RPMI7951 (cell line): ENCODE data around the gene PRIM1. TPM values are rescaled to one million over a fixed set of nuclear protein-coding genes. Genes with fewer than 3 reads are reported as not detected.
"Not testable (repeated sequence)": the region's sequence is repeated elsewhere in the genome, so short reads cannot be mapped to it uniquely, and the experiment has no call there.

Source experiments
- DNase-seq: peaks from one replicate; pipeline ENCODE4 v3.0.0-alpha.2; 2012; ENCODE audit warnings: low read depth
- total RNA-seq: library from RNA; depleted of rRNA; stranded (reverse); fragments of >200 nt; shearing (Covaris generic); gene quantifications from 2 replicates; pipeline ENCODE4 v1.2.3, GENCODE V29; 2014

Gene PRIM1
- total RNA-seq, 1 experiment from 2014 or later: 23.3 TPM

DNA sequence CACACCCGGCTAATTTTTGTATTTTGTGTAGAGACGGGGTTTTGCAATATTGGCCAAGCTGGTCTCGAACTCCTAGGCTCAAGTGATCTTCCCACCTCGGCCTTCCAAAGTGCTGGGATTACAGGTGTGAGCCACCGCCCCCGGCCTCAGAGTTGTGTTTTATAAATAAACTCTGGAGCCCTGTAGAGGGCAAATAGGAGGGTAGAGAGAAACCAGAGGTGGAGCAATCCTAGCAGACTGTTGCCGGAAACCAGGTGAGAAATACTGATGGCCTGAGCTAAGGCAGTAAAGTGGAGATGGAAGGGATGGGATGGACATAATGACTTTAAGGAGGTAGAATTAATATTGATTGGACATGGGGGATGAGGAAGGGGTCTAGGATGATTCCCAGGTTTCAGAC lies 8.3 kb upstream of the PRIM1 start:
- DNase-seq: no peak

DNA sequence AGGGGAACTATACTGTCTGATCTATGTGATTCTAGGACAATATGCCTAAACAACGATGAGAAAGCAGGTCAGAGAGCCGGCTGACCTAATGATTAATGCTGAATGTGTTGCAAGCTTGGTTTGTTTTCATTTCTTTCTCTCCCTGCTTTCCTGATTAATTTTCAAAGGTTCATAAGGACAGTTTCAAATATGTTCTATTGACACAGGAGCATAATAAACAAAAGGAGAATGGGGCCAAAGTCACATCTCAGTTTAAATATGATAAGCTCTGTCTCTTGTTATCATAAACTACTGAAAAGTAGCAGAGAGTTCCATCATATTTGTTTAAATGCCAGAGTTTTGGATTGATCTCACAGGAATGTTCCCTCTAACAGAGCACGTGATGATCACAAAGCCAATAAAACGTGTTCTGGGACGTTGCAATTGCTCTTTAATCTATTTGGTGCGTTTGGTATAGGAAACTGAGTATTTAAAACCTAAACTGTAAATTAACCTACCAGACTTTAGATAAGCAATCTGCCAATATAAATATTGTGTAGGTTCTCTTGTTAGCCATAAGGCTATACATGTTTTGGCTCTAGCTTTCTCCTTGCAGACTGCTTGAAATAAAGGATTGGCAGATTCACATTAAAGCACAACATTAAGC lies 7.3 kb upstream of the PRIM1 start:
- DNase-seq: no peak

GRCh38 chr12:56758728-56759262 lies 6.7 kb upstream of the PRIM1 start:
- no peak for DNase-seq

DNA sequence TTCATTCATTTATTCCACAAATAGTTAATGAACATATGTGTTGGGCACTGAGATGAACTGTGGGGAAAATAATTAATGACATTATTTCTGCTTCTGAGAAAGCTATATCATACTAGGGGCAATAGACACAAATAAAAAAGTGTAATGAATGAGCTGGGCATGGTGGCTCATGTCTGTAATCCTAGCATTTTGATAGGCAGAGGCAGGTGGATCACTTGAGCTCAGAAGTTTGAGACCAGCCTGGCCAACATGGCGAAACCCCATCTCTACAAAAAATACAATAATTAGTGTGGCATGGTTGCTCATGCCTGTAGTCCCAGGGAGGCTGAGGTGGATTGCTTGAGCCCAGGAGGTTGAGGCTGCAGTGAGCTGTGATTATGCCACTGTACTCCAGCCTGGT lies 5.8 kb upstream of the PRIM1 start:
- not testable (repeated sequence) for DNase-seq

DNA sequence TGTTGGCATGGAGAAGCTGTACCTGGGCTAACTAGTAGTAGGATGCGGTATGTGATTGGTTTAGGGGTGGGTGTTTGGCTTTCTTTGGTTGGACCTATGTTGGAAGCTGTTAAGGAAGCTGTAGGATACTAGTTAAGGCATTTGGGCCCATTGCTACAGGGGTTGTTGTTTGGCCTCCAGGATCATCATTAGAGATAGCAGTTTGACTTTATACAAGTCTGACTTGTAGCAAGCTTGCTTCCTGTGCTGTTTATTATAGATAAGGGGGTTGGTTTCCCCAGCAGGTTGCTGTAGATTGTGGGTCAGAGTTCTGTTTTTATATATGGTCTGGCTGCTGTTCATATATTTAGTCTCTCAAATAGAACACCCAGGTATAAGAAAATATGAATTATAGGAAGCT lies 1.4 kb upstream of the PRIM1 start:
- DNase-seq: no peak

DNA sequence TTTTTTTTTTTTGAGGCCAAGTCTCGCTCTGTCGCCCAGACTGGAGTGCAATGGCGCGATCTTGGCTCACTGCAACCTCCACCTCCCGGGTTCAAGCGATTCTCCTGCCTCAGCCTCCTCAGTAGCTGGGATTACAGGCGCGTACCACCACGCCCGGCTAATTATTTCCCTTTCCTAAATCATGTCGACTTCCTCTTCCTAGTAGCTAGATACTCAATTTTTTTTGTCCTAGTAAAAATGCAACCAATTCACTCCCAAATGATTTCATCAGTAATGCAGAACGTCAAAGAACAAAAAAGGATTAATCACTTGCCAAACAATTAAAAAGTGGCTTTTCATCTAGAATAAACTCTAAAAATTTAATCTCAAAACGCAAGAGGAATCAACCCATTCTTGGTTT lies 1.5 kb downstream of the PRIM1 start:
- DNase-seq: not testable (repeated sequence)

- no peak for DNase-seq
These were observed 2.3 kb downstream of the PRIM1 start for GRCh38 chr12:56749853-56750252.

- no peak for DNase-seq
These were observed 2.8 kb downstream of the PRIM1 start for GRCh38 chr12:56749359-56749758.

DNA sequence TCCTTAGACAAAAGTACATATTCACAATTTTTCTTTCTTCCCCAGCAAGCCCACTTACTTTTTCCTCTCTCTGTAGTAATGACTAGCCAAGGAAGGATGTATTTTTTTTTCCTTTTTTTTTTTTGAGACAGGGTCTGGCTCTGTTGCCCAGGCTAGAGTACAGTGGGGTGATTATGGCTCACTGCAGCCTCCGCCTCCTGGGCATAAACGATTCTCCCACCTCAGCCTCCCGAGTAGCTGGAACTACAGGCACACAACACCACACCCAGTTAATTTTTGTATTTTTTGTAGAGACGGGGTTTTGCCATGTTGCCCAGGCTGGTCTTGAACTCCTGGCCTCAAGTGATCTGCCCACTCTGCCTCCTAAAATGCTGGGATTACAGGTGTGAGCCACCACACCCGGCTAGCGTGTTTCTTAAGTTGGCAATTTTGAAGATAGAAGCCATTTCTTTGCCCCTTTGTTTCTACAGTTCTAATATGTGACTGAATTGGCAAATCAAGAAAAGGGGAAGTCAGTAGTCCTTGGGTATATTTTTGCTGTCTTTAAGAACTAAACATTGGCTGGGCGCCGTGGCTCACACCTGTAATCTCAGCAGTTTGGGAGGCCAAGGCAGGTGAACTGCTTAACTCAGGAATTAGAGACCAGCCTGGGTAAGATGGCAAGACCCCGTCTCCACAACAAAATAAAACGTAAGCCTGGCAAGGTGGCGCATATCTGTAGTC lies 23.8 kb downstream of the PRIM1 start:
- no peak for DNase-seq

DNA sequence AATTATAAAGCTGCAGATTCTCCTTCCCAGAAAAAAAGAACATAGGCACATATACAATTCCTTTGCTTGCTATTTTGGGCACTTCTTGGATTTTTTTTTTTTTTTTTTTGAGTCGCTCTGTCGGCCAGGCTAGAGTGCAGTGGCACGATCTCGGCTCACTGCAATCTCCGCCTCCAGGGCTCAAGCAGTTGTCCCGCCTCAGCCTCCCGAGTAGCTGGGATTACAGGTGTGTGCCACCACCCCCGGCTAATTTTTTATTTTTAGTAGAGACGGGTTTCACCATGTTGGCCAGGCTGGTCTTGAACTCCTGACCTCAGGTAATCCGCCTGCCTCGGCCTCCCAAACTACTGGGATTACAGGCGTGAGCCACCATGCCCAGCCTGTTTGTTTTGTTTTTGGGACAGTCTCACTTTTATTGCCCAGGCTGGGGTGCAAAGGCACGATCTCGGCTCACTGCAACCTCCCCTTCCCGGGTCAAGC lies 25.9 kb downstream of the PRIM1 start:
- not testable (repeated sequence) for DNase-seq

GRCh38 chr12:56725723-56726102 lies 26.4 kb downstream of the PRIM1 start:
- DNase-seq: no peak

DNA sequence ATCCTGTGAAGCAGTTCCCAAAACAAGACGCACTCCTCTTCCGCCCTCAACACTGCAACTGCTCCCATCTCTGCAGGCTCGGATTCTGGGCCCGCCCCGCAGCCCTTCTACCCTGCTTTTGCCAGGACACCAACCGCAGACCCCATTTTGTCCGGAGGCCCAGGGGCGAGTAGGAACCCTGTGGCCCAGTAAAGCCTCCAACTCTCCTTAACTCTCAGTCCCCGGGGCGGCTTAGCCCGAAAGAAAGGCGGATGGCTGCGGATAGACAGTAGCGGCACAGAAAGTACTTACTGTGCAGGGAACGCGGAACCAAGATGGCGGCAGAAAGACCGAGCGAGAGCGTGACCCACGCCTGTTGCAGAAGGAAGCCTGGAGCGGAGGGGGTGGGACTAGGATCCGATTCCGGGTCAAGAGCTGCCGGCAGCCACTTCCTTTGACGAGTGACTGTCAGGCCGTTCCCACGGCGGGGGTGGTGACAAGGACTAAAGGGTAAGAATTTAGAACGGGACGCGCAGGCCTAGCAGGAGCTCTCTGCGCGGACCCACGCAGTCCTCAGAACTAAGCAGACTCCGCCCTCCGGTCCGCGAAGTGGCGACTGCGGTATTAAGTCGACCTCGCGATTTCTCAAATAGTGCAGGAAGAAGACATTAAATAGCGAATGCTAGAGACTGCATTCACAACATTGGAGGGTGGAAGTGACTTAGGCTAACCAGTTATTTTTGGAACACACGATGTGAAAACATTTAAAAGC lies 27.0 kb downstream of the PRIM1 start, which contains the start of gene NACA:
TSS of gene NACA (minus strand) at position 328 of the 751 bp plus-strand sequence. CDS start 778 bp downstream, outside the sequence.
- DNase-seq: peak; percentile 97

GRCh38 chr12:56724701-56724971 lies 27.5 kb downstream of the PRIM1 start:
- DNase-seq: no peak

- DNase-seq: peak; percentile 66
These were observed 28.0 kb downstream of the PRIM1 start for GRCh38 chr12:56723889-56724700.

- no peak for DNase-seq
These were observed 28.8 kb downstream of the PRIM1 start for GRCh38 chr12:56723352-56723751.

- no peak for DNase-seq
These were observed 29.3 kb downstream of the PRIM1 start for GRCh38 chr12:56722832-56723231.

DNA sequence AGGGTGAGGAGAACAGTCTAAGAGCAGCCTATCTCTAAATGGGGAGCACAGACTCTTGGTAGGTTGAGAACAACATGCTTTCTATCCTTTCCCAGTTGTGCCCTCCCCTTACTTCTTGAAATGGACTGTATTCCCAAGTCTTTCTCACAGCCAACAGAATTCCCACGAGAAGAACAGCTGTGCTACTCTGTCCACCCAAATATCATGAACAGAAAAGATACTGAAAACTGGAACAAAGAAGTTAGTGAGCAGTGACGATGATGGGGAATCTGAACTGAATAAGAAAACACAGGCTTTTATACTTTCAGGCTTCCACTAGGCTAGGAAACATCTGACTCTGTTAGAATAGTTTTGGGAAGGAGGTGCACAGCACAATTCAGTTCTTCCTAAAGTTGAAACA lies 30.4 kb downstream of the PRIM1 start:
- no peak for DNase-seq

GRCh38 chr12:56721216-56721615 lies 30.9 kb downstream of the PRIM1 start:
- no peak for DNase-seq

GRCh38 chr12:56720731-56721151 lies 31.4 kb downstream of the PRIM1 start:
- no peak for DNase-seq

- no peak for DNase-seq
These were observed 33.1 kb downstream of the PRIM1 start for GRCh38 chr12:56719056-56719455.

- DNase-seq: no peak
These were observed 33.5 kb downstream of the PRIM1 start for GRCh38 chr12:56718636-56719035.

GRCh38 chr12:56718149-56718548 lies 34.0 kb downstream of the PRIM1 start:
- no peak for DNase-seq
